ENCODE measurements around the gene GPR68.

GRCh38 chr14:91197631-91198030 is 46.9 kb downstream of the GPR68 start:
- TF ChIP-seq REST (IDR thresholded peaks at IDR 0.05; ENCODE audit: insufficient read depth in 1 of 2, low read depth in 2 of 2, low read length in 1 of 2) (no peak), TCF7L2 (IDR thresholded peaks at IDR 0.05; ENCODE audit: low read depth, low read length) (no peak), POLR2AphosphoS5 (IDR thresholded peaks at IDR 0.05; ENCODE audit: low read depth, low read length) (no peak)

Measured in Panc1 (cell line).